ENCODE results near the gene COLEC11. TPM values are rescaled to one million over a fixed set of nuclear protein-coding genes. Genes with fewer than 3 reads are reported as not detected.

The COLEC11 gene
- total and polyA plus RNA-seq, 10 donors, result 0.64 to 8.0 (median 3.1) TPM

DNA sequence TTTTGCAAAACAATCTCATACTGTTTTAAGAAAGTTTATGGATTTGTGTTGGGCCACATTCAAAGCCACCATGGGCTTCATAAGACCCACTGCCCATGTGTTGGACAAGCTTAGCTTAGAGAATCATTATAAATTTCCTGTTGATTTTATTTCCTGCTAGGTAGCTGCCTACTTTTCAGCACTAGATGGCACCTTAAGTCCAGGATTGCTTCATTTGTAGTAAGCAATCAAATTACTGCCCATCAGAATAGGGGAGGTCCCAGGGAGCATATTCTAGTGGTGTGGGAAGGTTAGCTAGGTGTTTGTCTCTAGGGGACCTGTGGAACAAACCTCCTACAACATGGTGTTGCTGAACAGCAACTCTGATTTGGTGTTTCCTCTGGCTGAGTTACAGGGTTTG is 97.5 kb downstream of the COLEC11 start:
- DNase-seq, result no peak
- intact Hi-C loops (cut with DNase I; ENCODE audit: low total_unique reads), result no loop called here
- H3K27ac ChIP-seq, result no peak overlapping the region
- no peaks in the 10 kb centered on the region for H3K4me1 ChIP-seq
- no peaks in the 10 kb centered on the region for H3K36me3 ChIP-seq
- TF ChIP-seq POLR2A (IDR thresholded peaks at IDR 0.05) (no peak), POLR2AphosphoS5 (IDR thresholded peaks at IDR 0.05) (no peak)
- TF ChIP-seq, protein P1, sequence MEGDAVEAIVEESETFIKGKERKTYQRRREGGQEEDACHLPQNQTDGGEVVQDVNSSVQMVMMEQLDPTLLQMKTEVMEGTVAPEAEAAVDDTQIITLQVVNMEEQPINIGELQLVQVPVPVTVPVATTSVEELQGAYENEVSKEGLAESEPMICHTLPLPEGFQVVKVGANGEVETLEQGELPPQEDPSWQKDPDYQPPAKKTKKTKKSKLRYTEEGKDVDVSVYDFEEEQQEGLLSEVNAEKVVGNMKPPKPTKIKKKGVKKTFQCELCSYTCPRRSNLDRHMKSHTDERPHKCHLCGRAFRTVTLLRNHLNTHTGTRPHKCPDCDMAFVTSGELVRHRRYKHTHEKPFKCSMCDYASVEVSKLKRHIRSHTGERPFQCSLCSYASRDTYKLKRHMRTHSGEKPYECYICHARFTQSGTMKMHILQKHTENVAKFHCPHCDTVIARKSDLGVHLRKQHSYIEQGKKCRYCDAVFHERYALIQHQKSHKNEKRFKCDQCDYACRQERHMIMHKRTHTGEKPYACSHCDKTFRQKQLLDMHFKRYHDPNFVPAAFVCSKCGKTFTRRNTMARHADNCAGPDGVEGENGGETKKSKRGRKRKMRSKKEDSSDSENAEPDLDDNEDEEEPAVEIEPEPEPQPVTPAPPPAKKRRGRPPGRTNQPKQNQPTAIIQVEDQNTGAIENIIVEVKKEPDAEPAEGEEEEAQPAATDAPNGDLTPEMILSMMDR (IDR thresholded peaks at IDR 0.05 in 8 of 11, conservative IDR thresholded peaks at IDR 0.05 in 3 of 11), result peak in 3 of 11 experiments; percentile 10 to 20 (median 20)
- H3K4me3 ChIP-seq, result no peak overlapping the region
- peaks cover 0 to 12% (median 0%) of the 10 kb centered on the region in 7 donors for H3K27me3 ChIP-seq (replicated peaks in 1 of 7)
- peaks cover 0 to 28% (median 13%) of the 10 kb centered on the region in 8 donors for H3K9me3 ChIP-seq

Small RNA genes lying within 50 kb of the gene (small RNA-seq; reads per million reads assigned to genes)
- gene TMSB4XP2, result 0 reads per million in 4 donors

Other genes with a start within 250 kb of the COLEC11 start
- gene EIPR1, start 217.3 kb upstream of the COLEC11 start, total RNA-seq, result 10 to 100 TPM; 16.1 to 60.1 (median 35.6) TPM
- gene EIPR1, start 217.3 kb upstream of the COLEC11 start, polyA plus RNA-seq, result 10 to 100 TPM; 17.0 to 25.7 (median 23.4) TPM
- gene TRAPPC12, start 215.4 kb upstream of the COLEC11 start, total RNA-seq, result 100 to 1,000 TPM in 3 of 7 donors, 10 to 100 TPM in 4; 70.2 to 132 (median 97.3) TPM
- gene TRAPPC12, start 215.4 kb upstream of the COLEC11 start, polyA plus RNA-seq, result 100 to 1,000 TPM in 1 of 3 donors, 10 to 100 TPM in 2; 72.3 to 111 (median 76.7) TPM
- 100 to 1,000 TPM in 1 of 7 donors, 10 to 100 TPM in 6; 36.5 to 106 (median 55.8) TPM for gene ADI1, start 75.6 kb upstream of the COLEC11 start, total RNA-seq
- gene ADI1, start 75.6 kb upstream of the COLEC11 start, polyA plus RNA-seq, result 10 to 100 TPM; 31.8 to 56.0 (median 48.4) TPM
- 10 to 100 TPM; 17.9 to 24.7 (median 20.3) TPM for gene RNASEH1, start 36.8 kb upstream of the COLEC11 start, total RNA-seq
- gene RNASEH1, start 36.8 kb upstream of the COLEC11 start, polyA plus RNA-seq, result 10 to 100 TPM in 1 of 3 donors, 1 to 10 TPM in 2; 4.3 to 11.9 (median 6.3) TPM
- 1,000 to 10,000 TPM in 6 of 7 donors, 100 to 1,000 TPM in 1; 901 to 3,930 (median 1,217) TPM for gene RPS7, start 19.9 kb upstream of the COLEC11 start, total RNA-seq
- 1,000 to 10,000 TPM; 3,976 to 6,688 (median 5,664) TPM for gene RPS7, start 19.9 kb upstream of the COLEC11 start, polyA plus RNA-seq
- not detected for gene ALLC, start 63.1 kb downstream of the COLEC11 start, total RNA-seq
- not detected for gene ALLC, start 63.1 kb downstream of the COLEC11 start, polyA plus RNA-seq
- gene DCDC2C, start 108.5 kb downstream of the COLEC11 start, total RNA-seq, result not detected
- under 1 TPM in 2 of 3 donors, not detected in 1; 0.03 to 0.22 TPM for gene DCDC2C, start 108.5 kb downstream of the COLEC11 start, polyA plus RNA-seq

All from spleen (tissue), 11 donors.